ENCODE results near the gene DNAJC8.

DNAJC8 gene

DNA sequence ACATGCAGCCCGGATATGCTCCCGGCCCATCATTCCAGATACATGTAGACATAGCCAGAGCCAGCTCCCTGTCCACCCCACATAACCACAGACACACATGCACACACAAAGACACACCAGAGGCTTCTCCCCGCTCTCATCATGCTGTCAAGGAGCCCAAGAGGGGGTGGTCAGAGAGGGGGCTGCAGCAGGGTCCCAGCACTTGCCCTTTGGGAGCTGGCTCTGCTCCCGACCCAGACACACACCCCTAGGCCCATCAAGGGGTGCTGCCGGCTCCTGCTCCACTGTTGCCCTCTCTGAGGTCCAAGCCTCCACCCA is 58.9 kb downstream of the DNAJC8 start:
- TF ChIP-seq HDGF (IDR thresholded peaks at IDR 0.05; ENCODE audit: borderline replicate concordance) (no peak), FOXM1 (IDR thresholded peaks at IDR 0.05; ENCODE audit: borderline replicate concordance) (no peak), TARDBP (IDR thresholded peaks at IDR 0.05) (no peak), SP1 (IDR thresholded peaks at IDR 0.05) (no peak)
- CTCF ChIA-PET = no interaction called here
- DNase-seq (ENCODE audit: extremely low spot score) = no peak
- POLR2A ChIA-PET = no interaction called here

DNA sequence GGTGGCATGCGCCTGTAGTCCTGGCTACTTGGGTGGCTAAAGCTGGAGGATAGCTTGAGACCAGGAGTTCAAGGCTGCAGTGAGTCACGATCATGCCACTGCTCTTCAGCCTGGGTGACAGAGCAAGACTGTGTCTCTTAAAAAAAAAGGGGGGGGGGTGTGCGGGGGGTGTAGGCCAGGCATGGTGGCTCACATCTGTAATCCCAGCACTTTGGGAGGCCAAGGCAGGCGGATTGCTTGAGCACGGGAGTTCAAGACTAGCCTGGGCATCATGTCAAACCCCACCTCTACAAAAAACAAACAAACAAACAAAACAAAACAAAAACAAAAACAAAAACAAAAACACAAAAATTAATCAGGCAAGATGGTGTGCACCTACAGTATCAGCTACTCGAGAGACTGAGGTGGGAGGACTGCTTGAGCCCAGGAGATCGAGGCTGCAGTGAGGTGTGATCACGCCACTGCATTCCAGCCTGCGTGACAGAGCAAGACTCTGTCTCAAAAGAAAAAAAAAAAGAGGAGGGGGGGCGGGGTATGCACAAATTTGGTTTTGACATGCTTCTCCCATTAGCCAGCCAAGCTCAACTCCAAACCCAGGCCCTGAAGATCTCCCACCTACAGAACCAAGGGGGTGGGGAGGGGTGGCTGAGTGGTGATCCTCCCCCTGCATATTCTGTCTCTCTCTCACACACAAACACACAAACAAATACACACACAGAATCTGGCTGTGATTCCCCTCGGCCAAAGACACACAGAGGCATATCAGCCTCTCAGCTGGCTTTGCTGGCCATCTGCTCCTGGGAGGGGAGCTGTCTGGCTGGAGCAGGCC is 59.5 kb downstream of the DNAJC8 start:
- ChIA-PET POLR2A (no interaction called here), CTCF (no interaction called here)
- DNase-seq (ENCODE audit: extremely low spot score) = peak; percentile 11
- TF ChIP-seq BHLHE40 (IDR thresholded peaks at IDR 0.05; ENCODE audit: borderline replicate concordance) (no peak), FOXK2 (IDR thresholded peaks at IDR 0.05) (no peak), ARNT (IDR thresholded peaks at IDR 0.05) (no peak), ELF4 (IDR thresholded peaks at IDR 0.05) (no peak), L3MBTL2 (conservative IDR thresholded peaks at IDR 0.05) (no peak), LEF1 (IDR thresholded peaks at IDR 0.05; ENCODE audit: borderline replicate concordance) (no peak), TARDBP (IDR thresholded peaks at IDR 0.05) (no peak), SP1 (IDR thresholded peaks at IDR 0.05) (no peak), NFRKB (IDR thresholded peaks at IDR 0.05) (no peak), ZNF384 (IDR thresholded peaks at IDR 0.05) (no peak), SUZ12 (IDR thresholded peaks at IDR 0.05) (no peak), FOXA1 (IDR thresholded peaks at IDR 0.05) (no peak), CTBP1 (IDR thresholded peaks at IDR 0.05; ENCODE audit: borderline replicate concordance) (no peak), FOXM1 (IDR thresholded peaks at IDR 0.05; ENCODE audit: borderline replicate concordance) (no peak), HDGF (IDR thresholded peaks at IDR 0.05; ENCODE audit: borderline replicate concordance) (no peak)
- TF ChIP-seq, protein P1, sequence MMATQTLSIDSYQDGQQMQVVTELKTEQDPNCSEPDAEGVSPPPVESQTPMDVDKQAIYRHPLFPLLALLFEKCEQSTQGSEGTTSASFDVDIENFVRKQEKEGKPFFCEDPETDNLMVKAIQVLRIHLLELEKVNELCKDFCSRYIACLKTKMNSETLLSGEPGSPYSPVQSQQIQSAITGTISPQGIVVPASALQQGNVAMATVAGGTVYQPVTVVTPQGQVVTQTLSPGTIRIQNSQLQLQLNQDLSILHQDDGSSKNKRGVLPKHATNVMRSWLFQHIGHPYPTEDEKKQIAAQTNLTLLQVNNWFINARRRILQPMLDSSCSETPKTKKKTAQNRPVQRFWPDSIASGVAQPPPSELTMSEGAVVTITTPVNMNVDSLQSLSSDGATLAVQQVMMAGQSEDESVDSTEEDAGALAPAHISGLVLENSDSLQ (IDR thresholded peaks at IDR 0.05) = no peak

- TF ChIP-seq FOXK2 (IDR thresholded peaks at IDR 0.05) (no peak), LEF1 (IDR thresholded peaks at IDR 0.05; ENCODE audit: borderline replicate concordance) (no peak), SP1 (IDR thresholded peaks at IDR 0.05) (no peak), CTBP1 (IDR thresholded peaks at IDR 0.05; ENCODE audit: borderline replicate concordance) (no peak), FOXM1 (IDR thresholded peaks at IDR 0.05; ENCODE audit: borderline replicate concordance) (no peak), BHLHE40 (IDR thresholded peaks at IDR 0.05; ENCODE audit: borderline replicate concordance) (no peak), TARDBP (IDR thresholded peaks at IDR 0.05) (no peak), NFRKB (IDR thresholded peaks at IDR 0.05) (no peak)
- TF ChIP-seq, protein P1 (IDR thresholded peaks at IDR 0.05) = no peak
- POLR2A ChIA-PET = no interaction called here
- peak; percentile 43 for DNase-seq (ENCODE audit: extremely low spot score)
- CTCF ChIA-PET = no interaction called here
Measured at GRCh38 chr1:28172713-28173150, 60.1 kb downstream of the DNAJC8 start.

DNA sequence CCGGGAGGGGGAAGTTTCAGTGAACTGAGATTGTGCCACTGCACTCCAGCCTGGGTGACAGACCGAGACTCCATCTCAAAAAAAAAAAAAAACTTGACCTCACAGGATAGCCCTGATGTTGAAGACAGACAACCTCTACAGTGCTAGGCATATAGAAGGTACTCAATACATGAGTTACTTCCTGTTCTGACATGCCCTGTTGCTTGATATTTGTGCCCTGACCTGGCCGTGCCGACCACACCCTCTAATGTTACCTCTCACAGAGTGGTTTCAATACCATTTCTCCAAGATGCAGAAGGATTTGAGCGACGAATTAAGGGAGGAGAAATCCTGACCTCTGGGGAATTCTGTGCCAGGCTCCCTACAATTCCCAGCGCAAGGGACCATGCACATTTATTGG is 61.6 kb downstream of the DNAJC8 start:
- DNase-seq (ENCODE audit: extremely low spot score) = peak; percentile 6
- POLR2A ChIA-PET = no interaction called here
- CTCF ChIA-PET = no interaction called here
- no peak for TF ChIP-seq ARNT (IDR thresholded peaks at IDR 0.05)
- no peak for TF ChIP-seq FOXK2 (IDR thresholded peaks at IDR 0.05)

DNA sequence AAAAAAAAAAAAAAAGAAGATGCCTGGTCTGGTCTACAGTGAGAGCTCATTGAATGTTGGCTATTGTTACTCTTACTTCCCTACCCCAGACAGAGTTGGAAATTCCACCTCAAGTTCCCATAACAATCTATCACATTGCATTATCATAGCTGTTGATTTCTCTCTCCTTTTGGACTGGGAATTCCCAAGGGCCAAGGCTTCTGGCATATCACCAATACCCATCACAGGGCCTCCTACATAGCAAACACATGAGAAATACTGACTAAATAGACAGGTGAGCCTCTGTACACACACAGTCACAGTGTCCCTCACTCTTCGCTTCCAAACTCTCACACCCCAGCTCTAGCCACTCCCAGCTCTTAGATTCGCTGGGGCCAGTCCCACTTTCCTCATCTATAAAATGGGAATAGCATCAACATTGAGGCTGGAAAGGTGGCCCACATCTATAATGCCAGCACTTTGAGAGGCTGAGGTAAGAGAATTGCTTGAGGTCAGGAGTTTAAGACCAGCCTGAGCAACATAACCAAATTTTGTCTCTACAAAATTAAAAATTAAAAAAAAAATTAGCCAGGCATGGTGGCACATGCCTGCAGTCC is 62.7 kb downstream of the DNAJC8 start:
- ChIA-PET CTCF (interaction anchor here (0.6 kb wide), 1 partner anchor 18 kb away, joined by 3 read pairs; no protein-coding TSS in a partner anchor), POLR2A (interaction anchor here (0.6 to 1.8 kb wide), 2 partner anchors 10 to 65 kb away, joined by 3 to 5 read pairs; no protein-coding TSS in a partner anchor)
- DNase-seq (ENCODE audit: extremely low spot score) = no peak
- TF ChIP-seq BHLHE40 (IDR thresholded peaks at IDR 0.05; ENCODE audit: borderline replicate concordance) (no peak), ZNF384 (IDR thresholded peaks at IDR 0.05) (no peak), SUZ12 (IDR thresholded peaks at IDR 0.05) (no peak), FOXK2 (IDR thresholded peaks at IDR 0.05) (no peak), ELF4 (IDR thresholded peaks at IDR 0.05) (no peak), FOXM1 (IDR thresholded peaks at IDR 0.05; ENCODE audit: borderline replicate concordance) (no peak), LEF1 (IDR thresholded peaks at IDR 0.05; ENCODE audit: borderline replicate concordance) (no peak), HDGF (IDR thresholded peaks at IDR 0.05; ENCODE audit: borderline replicate concordance) (no peak), CTBP1 (IDR thresholded peaks at IDR 0.05; ENCODE audit: borderline replicate concordance) (no peak), NFRKB (IDR thresholded peaks at IDR 0.05) (no peak), TARDBP (IDR thresholded peaks at IDR 0.05) (no peak), ARNT (IDR thresholded peaks at IDR 0.05) (no peak), FOXA1 (IDR thresholded peaks at IDR 0.05) (no peak), L3MBTL2 (conservative IDR thresholded peaks at IDR 0.05) (no peak), SP1 (IDR thresholded peaks at IDR 0.05) (no peak)
- TF ChIP-seq, protein P1 (IDR thresholded peaks at IDR 0.05) = no peak

- TF ChIP-seq SP1 (IDR thresholded peaks at IDR 0.05) (no peak), ARNT (IDR thresholded peaks at IDR 0.05) (no peak), FOXA1 (IDR thresholded peaks at IDR 0.05) (no peak), L3MBTL2 (conservative IDR thresholded peaks at IDR 0.05) (no peak), NFRKB (IDR thresholded peaks at IDR 0.05) (no peak), BHLHE40 (IDR thresholded peaks at IDR 0.05; ENCODE audit: borderline replicate concordance) (no peak), ZNF384 (IDR thresholded peaks at IDR 0.05) (no peak), LEF1 (IDR thresholded peaks at IDR 0.05; ENCODE audit: borderline replicate concordance) (no peak), CTBP1 (IDR thresholded peaks at IDR 0.05; ENCODE audit: borderline replicate concordance) (no peak), FOXK2 (IDR thresholded peaks at IDR 0.05) (no peak), ELF4 (IDR thresholded peaks at IDR 0.05) (no peak), HDGF (IDR thresholded peaks at IDR 0.05; ENCODE audit: borderline replicate concordance) (no peak), SUZ12 (IDR thresholded peaks at IDR 0.05) (no peak), FOXM1 (IDR thresholded peaks at IDR 0.05; ENCODE audit: borderline replicate concordance) (no peak), TARDBP (IDR thresholded peaks at IDR 0.05) (no peak)
- TF ChIP-seq, protein P1 (IDR thresholded peaks at IDR 0.05) = no peak
- POLR2A ChIA-PET = no interaction called here
- CTCF ChIA-PET = no interaction called here
- DNase-seq (ENCODE audit: extremely low spot score) = no peak
Measured at GRCh38 chr1:28163496-28164161, 69.2 kb downstream of the DNAJC8 start.
